H1 (cell line): ENCODE results near the gene UNC13C. TPM values are rescaled to one million over a fixed set of nuclear protein-coding genes. Genes with fewer than 3 reads are reported as not detected.

ENCODE experiments used
- CTCF ChIA-PET: fragments of 300-600 bp; sonication (Branson Sonifier 250); formaldehyde crosslinking; loops from one replicate; lab custom pipeline; 2021; ENCODE audit not compliant: partially characterized antibody; lab: Charles Lee
- POLR2A ChIA-PET: fragments of 300-600 bp; sonication (Branson Sonifier 250); formaldehyde crosslinking; loops from one replicate; lab custom pipeline; 2021; ENCODE audit warnings: inconsistent platforms; ENCODE audit not compliant: partially characterized antibody; lab: Charles Lee
- DNase-seq, 2 experiments: peaks; one replicate each; pipeline versions ENCODE4 v3.0.0 to v3.0.0-alpha.2; 2010 to 2022; ENCODE audit warnings: low spot score in 2 of 2, low read depth in 1 of 2, mixed read lengths in 1 of 2
- FAIRE-seq: peaks from 2 replicates; lab custom pipeline; 2011; peaks lifted over from hg19 to GRCh38; lab: Jason Lieb, UNC
- H2AFZ ChIP-seq: 2 replicates; pipeline ENCODE4 v1.8.1; 2012; ENCODE audit warnings: low read length, inconsistent platforms
- H2AK5ac ChIP-seq: 2 replicates; pipeline ENCODE4 v1.6.1; 2013; ENCODE audit warnings: low read depth, low read length
- H2BK120ac ChIP-seq: replicated peaks from 2 replicates; pipeline ENCODE3; 2013; ENCODE audit warnings: low read depth, low read length, inconsistent platforms
- H2BK12ac ChIP-seq: 2 replicates; pipeline ENCODE4 v1.6.1; 2013; ENCODE audit warnings: low read depth, low read length
- H2BK15ac ChIP-seq: 2 replicates; pipeline ENCODE4 v1.6.1; 2013; ENCODE audit warnings: low read length
- H2BK20ac ChIP-seq: 2 replicates; pipeline ENCODE4 v1.6.1; 2013; ENCODE audit warnings: low read length
- H2BK5ac ChIP-seq: 2 replicates; pipeline ENCODE4 v1.6.1; 2013; ENCODE audit warnings: low read depth, low read length
- H3K14ac ChIP-seq: 2 replicates; pipeline ENCODE4 v1.6.1; 2013; ENCODE audit warnings: inconsistent platforms; ENCODE audit not compliant: insufficient read length
- H3K18ac ChIP-seq: 2 replicates; pipeline ENCODE4 v1.6.1; 2013; ENCODE audit warnings: low read length; ENCODE audit errors: extremely low read depth
- H3K23ac ChIP-seq: 2 replicates; pipeline ENCODE4 v1.6.1; 2013; ENCODE audit warnings: inconsistent platforms; ENCODE audit not compliant: insufficient read length
- H3K23me2 ChIP-seq: 2 replicates; pipeline ENCODE4 v1.6.1; 2013; ENCODE audit warnings: low read depth, low read length
- H3K27ac ChIP-seq: 2 replicates; pipeline ENCODE4 v1.6.1; 2011; ENCODE audit warnings: low read depth, low read length, inconsistent platforms
- H3K27me3 ChIP-seq, 4 experiments: replicated peaks in 1 of 4; 1 replicate in 1 of 4; 2 replicates in 3 of 4; pipeline versions ENCODE4 v1.6.1 to v1.8.1; 2011 to 2013; ENCODE audit warnings: low read length in 3 of 4, mild to moderate bottlenecking in 3 of 4, inconsistent platforms in 2 of 4, mixed read lengths in 2 of 4, moderate library complexity in 1 of 4; ENCODE audit not compliant: control insufficient read depth in 3 of 4, insufficient read depth in 3 of 4; ENCODE audit errors: extremely low read depth in 1 of 4
- H3K36me3 ChIP-seq, 4 experiments: 2 replicates each; pipeline versions ENCODE4 v1.6.1 to v1.8.1; 2011 to 2013; ENCODE audit warnings: mild to moderate bottlenecking in 4 of 4, low read length in 3 of 4, moderate library complexity in 2 of 4, control low read depth in 1 of 4, inconsistent platforms in 1 of 4; ENCODE audit not compliant: insufficient read depth in 4 of 4, control insufficient read depth in 2 of 4
- H3K4ac ChIP-seq: replicated peaks from 2 replicates; pipeline ENCODE3; 2013; ENCODE audit warnings: low read length, low read depth, mixed read lengths, inconsistent platforms; ENCODE audit not compliant: insufficient read length
- H3K4me1 ChIP-seq, 4 experiments: replicated peaks in 1 of 4; 1 replicate in 1 of 4; 2 replicates in 3 of 4; pipeline versions ENCODE4 v1.6.1 to v1.8.1; 2011 to 2013; ENCODE audit warnings: low read length in 3 of 4, inconsistent platforms in 2 of 4, mixed read lengths in 1 of 4; ENCODE audit not compliant: insufficient read depth in 4 of 4, control insufficient read depth in 3 of 4
- H3K4me2 ChIP-seq, 2 experiments: 2 replicates each; pipeline versions ENCODE4 v1.6.1 to v1.8.1; 2011 to 2013; ENCODE audit warnings: low read depth in 2 of 2, low read length in 2 of 2, control low read depth in 1 of 2, inconsistent platforms in 1 of 2, mild to moderate bottlenecking in 1 of 2; ENCODE audit not compliant: insufficient read depth in 1 of 2
- H3K4me3 ChIP-seq, 4 experiments: fragments of 200-600, 300-600 bp in 1 of 4; sonication (generic), shearing (Covaris generic), sonication (Bioruptor Twin) in 1 of 4; 2 replicates each; pipeline versions ENCODE4 v1.5.1 to v1.8.1; 2011 to 2016; ENCODE audit warnings: low read length in 4 of 4, low read depth in 3 of 4, control low read depth in 2 of 4, inconsistent platforms in 2 of 4, mild to moderate bottlenecking in 2 of 4, mixed read lengths in 1 of 4, moderate library complexity in 1 of 4; ENCODE audit not compliant: insufficient read depth in 2 of 4; ENCODE audit errors: extremely low read depth in 1 of 4
- H3K56ac ChIP-seq: replicated peaks from 2 replicates; pipeline ENCODE3; 2013; ENCODE audit warnings: low read depth, mild to moderate bottlenecking, mixed read lengths, low read length, inconsistent platforms; ENCODE audit not compliant: insufficient read length
- H3K79me1 ChIP-seq: 2 replicates; pipeline ENCODE4 v1.6.1; 2013; ENCODE audit warnings: low read depth, low read length, control low read depth
- H3K79me2 ChIP-seq, 2 experiments: 2 replicates each; pipeline versions ENCODE4 v1.6.1 to v1.8.1; 2012 to 2013; ENCODE audit warnings: low read length in 2 of 2, mild to moderate bottlenecking in 2 of 2, inconsistent platforms in 1 of 2; ENCODE audit not compliant: insufficient read depth in 2 of 2, control insufficient read depth in 1 of 2
- H3K9ac ChIP-seq, 4 experiments: replicated peaks in 1 of 4; 1 replicate in 1 of 4; 2 replicates in 3 of 4; pipeline versions ENCODE4 v1.6.1 to v1.8.1; 2011 to 2013; ENCODE audit warnings: low read depth in 3 of 4, low read length in 3 of 4, control low read depth in 2 of 4, mild to moderate bottlenecking in 2 of 4, moderate library complexity in 2 of 4, inconsistent platforms in 1 of 4; ENCODE audit errors: extremely low read depth in 1 of 4
- H3K9me3 ChIP-seq, 2 experiments: 2 replicates each; pipeline versions ENCODE4 v1.6.1 to v1.8.1; 2012 to 2013; ENCODE audit warnings: mild to moderate bottlenecking in 2 of 2, moderate library complexity in 2 of 2, control low read depth in 1 of 2, inconsistent platforms in 1 of 2, low read depth in 1 of 2, low read length in 1 of 2, mixed read lengths in 1 of 2; ENCODE audit not compliant: insufficient read depth in 2 of 2
- H4K20me1 ChIP-seq, 2 experiments: replicated peaks in 1 of 2; 2 replicates each; pipeline versions ENCODE3 to v1.8.1; 2011 to 2013; ENCODE audit warnings: inconsistent platforms in 2 of 2, low read length in 2 of 2, mild to moderate bottlenecking in 1 of 2; ENCODE audit not compliant: insufficient read depth in 2 of 2, control insufficient read depth in 1 of 2
- H4K5ac ChIP-seq: 2 replicates; pipeline ENCODE4 v1.6.1; 2013; ENCODE audit warnings: low read length, low read depth, mixed read lengths, inconsistent platforms; ENCODE audit not compliant: insufficient read length
- H4K8ac ChIP-seq: 2 replicates; pipeline ENCODE4 v1.8.0; 2013; ENCODE audit warnings: mild to moderate bottlenecking, moderate library complexity, low read length, inconsistent platforms; ENCODE audit not compliant: insufficient read depth; ENCODE audit errors: extremely low read depth
- H4K91ac ChIP-seq: replicated peaks from 2 replicates; pipeline ENCODE3; 2013; ENCODE audit warnings: low read length, mixed read lengths, inconsistent platforms; ENCODE audit not compliant: insufficient read length
- ASH2L ChIP-seq: fragments of 200-600, 300-600 bp; sonication (generic); IDR thresholded peaks from one replicate; pipeline ENCODE4 v1.7.1; 2017; ENCODE audit warnings: low read length
- EP300 ChIP-seq, 2 experiments: IDR thresholded peaks; 1 replicate in 1 of 2; 2 replicates in 1 of 2; pipeline ENCODE4 v1.6.1; 2011 to 2012; ENCODE audit warnings: low read depth in 2 of 2, low read length in 2 of 2, mild to moderate bottlenecking in 2 of 2, borderline replicate concordance in 1 of 2, inconsistent platforms in 1 of 2, moderate library complexity in 1 of 2
- ZNF274 ChIP-seq: IDR thresholded peaks from 2 replicates; pipeline ENCODE4 v1.7.0; 2012; ENCODE audit warnings: low read length, borderline replicate concordance; ENCODE audit errors: extremely low read depth
- WGBS, 2 experiments: shearing (Covaris generic) in 1 of 2; methylation state at CpG; one replicate each; pipeline versions ENCODE4 v1.1.6 to v1.1.7; 2013 to 2015; ENCODE audit warnings: low lambda C conversion rate in 2 of 2, mixed read lengths in 2 of 2, inconsistent platforms in 1 of 2, low coverage in 1 of 2, missing lambda C conversion rate in 1 of 2; ENCODE audit not compliant: insufficient replicate concordance in 2 of 2, insufficient coverage in 1 of 2, insufficient read length in 1 of 2; ENCODE audit errors: extremely low coverage in 1 of 2, missing lambda C conversion rate in 1 of 2; 5-methylcytosine and 5-hydroxymethylcytosine counted together
- polyA plus RNA-seq, 7 experiments: library from polyadenylated mRNA; depleted of rRNA in 3 of 7; stranded (reverse) in 5 of 7; unstranded in 2 of 7; fragments of >200 nt in 5 of 7; fragments of 200-250 nt in 2 of 7; gene quantifications; 1 replicate in 5 of 7; 2 replicates in 1 of 7; 4 replicates in 1 of 7; pipeline versions ENCODE4 v1.2.1 to v1.2.3, GENCODE V29; 2011 to 2013; ENCODE audit warnings: missing spikeins in 2 of 7, mixed read lengths in 2 of 7
- total RNA-seq: library from RNA; stranded (reverse); fragmentation: NEBNext Ultra II Directional; extraction: Animal tissue kit (Norgen Biotek cat#: 25700); gene quantifications from 2 replicates; pipeline ENCODE4 v1.2.1, GENCODE V29; 2021

UNC13C gene
- total and polyA plus RNA-seq, 2 of the 8 experiments (the other 6 are each of a cell fraction or from before 2014, with no cell fraction given), result 0.02 to 0.13 TPM

DNA sequence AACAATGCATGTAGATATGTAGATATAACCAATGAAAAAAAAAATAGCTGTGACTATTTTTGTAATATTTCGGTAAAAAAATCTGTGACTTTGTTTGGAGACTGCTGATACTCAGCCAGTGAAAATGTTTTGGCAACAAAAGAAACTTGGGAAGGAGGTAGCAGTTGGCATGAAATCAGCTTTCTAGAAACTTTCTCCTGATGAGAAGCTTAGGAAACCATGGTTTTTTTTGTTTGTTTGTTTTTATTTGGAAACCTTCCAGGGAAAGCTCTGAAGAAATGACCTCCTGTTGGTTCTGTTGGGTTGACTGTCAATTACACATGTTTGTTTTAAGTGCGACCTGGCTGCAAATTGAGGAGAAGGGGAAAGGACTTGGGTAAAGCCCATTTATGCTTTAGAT, 445.9 kb downstream of the UNC13C start:
- H3K36me3 ChIP-seq, result no peaks in the 10 kb centered on the region
- no peak overlapping the region for H4K5ac ChIP-seq
- POLR2A ChIA-PET, result no interaction called here
- CTCF ChIA-PET, result no interaction called here
- H3K14ac ChIP-seq, result no peak overlapping the region
- H3K27me3 ChIP-seq, result peaks cover 0 to 1% (median 0%) of the 10 kb centered on the region in 4 experiments; a peak in 1 of 7 replicates
- H3K4ac ChIP-seq, result no peak overlapping the region
- no peaks in the 10 kb centered on the region for H4K20me1 ChIP-seq
- peaks cover 0 to 12% of the 10 kb centered on the region in 2 experiments; a peak in 1 of 4 replicates for H3K9me3 ChIP-seq
- no peaks in the 10 kb centered on the region for H3K79me1 ChIP-seq
- H3K9ac ChIP-seq, result no peak overlapping the region
- no peak overlapping the region for H4K91ac ChIP-seq
- H3K18ac ChIP-seq, result no peak overlapping the region
- H3K23ac ChIP-seq, result no peak overlapping the region
- WGBS, 2 experiments, result 83% methylated on average over 2 of the region's 2 CpGs; no CpG with 5 or more reads in 1 of the 2 experiments
- H3K23me2 ChIP-seq, result no peaks in the 10 kb centered on the region
- H2BK5ac ChIP-seq, result no peak overlapping the region
- no peak overlapping the region for H2BK120ac ChIP-seq
- no peak overlapping the region for H4K8ac ChIP-seq
- no peak overlapping the region for H2BK12ac ChIP-seq
- no peak overlapping the region for H3K56ac ChIP-seq
- FAIRE-seq (no peak), DNase-seq (no peak)
- H2BK20ac ChIP-seq, result no peak overlapping the region
- H3K79me2 ChIP-seq, result no peaks in the 10 kb centered on the region
- H2AK5ac ChIP-seq, result no peak overlapping the region
- H2BK15ac ChIP-seq, result no peak overlapping the region
- no peak overlapping the region for H3K4me3 ChIP-seq
- no peaks in the 10 kb centered on the region for H3K4me1 ChIP-seq
- H3K4me2 ChIP-seq, result no peak overlapping the region
- no peak overlapping the region for H2AFZ ChIP-seq
- H3K27ac ChIP-seq, result no peak overlapping the region
- no peak for TF ChIP-seq ZNF274
- no peak for TF ChIP-seq EP300 (IDR thresholded peaks at IDR 0.05; ENCODE audit: borderline replicate concordance in 1 of 2, low read depth in 2 of 2, low read length in 2 of 2)
- no peak for TF ChIP-seq ASH2L
